Choroid plexus epithelial cell (primary cell): ENCODE results near the gene RASGRP3.
A peak's percentile ranks its signal among the peaks of the same experiment; 100 is the strongest.
"Not testable (repeated sequence)": the region's sequence is repeated elsewhere in the genome, so short reads cannot be mapped to it uniquely, and the experiment has no call there.

Source experiments
- DNase-seq: peaks from one replicate; pipeline ENCODE4 v3.0.0-alpha.2; 2010; ENCODE audit warnings: low read depth
- H3K4me3 ChIP-seq: 2 replicates; pipeline ENCODE4 v1.5.1; 2011; ENCODE audit warnings: low read depth, mild to moderate bottlenecking, control low read depth, low read length, moderate library complexity
- CTCF ChIP-seq: conservative IDR thresholded peaks from 2 replicates; pipeline ENCODE4 v1.5.1; 2011; ENCODE audit warnings: low read depth, mild to moderate bottlenecking, control low read depth, inconsistent platforms, low read length, moderate library complexity

The RASGRP3 gene

GRCh38 chr2:33453905-33454479 lies 22.5 kb upstream of the RASGRP3 start:
- H3K4me3 ChIP-seq = no peak overlapping the region
- DNase-seq = no peak
- no peak for TF ChIP-seq CTCF

- peak; percentile 72 for DNase-seq
- H3K4me3 ChIP-seq = no peak overlapping the region
- TF ChIP-seq CTCF = no peak
Observed at GRCh38 chr2:33457556-33458247, 18.7 kb upstream of the RASGRP3 start.

- DNase-seq = no peak
- H3K4me3 ChIP-seq = no peak overlapping the region
- TF ChIP-seq CTCF = no peak
Observed at GRCh38 chr2:33458248-33458819, 18.1 kb upstream of the RASGRP3 start.

GRCh38 chr2:33459745-33460144 lies 16.7 kb upstream of the RASGRP3 start:
- no peak for DNase-seq
- no peak for TF ChIP-seq CTCF
- no peak overlapping the region for H3K4me3 ChIP-seq

GRCh38 chr2:33462512-33462911 lies 13.9 kb upstream of the RASGRP3 start:
- not testable (repeated sequence) for H3K4me3 ChIP-seq
- DNase-seq = peak; percentile 21

- no peak for TF ChIP-seq CTCF
- H3K4me3 ChIP-seq = no peak overlapping the region
- no peak for DNase-seq
Observed at GRCh38 chr2:33467413-33467812, 9.0 kb upstream of the RASGRP3 start.

- H3K4me3 ChIP-seq = no peak overlapping the region
- DNase-seq = no peak
- TF ChIP-seq CTCF = no peak
Observed at GRCh38 chr2:33469238-33469637, 7.2 kb upstream of the RASGRP3 start.
